ENCODE measurements around the gene RUNX1.

RUNX1 gene

GRCh38 chr21:35048706-35049617 is at the start of gene RUNX1:
TSS of gene RUNX1 (minus strand) at chr21:35049302.
- no peak for DNase-seq

DNA sequence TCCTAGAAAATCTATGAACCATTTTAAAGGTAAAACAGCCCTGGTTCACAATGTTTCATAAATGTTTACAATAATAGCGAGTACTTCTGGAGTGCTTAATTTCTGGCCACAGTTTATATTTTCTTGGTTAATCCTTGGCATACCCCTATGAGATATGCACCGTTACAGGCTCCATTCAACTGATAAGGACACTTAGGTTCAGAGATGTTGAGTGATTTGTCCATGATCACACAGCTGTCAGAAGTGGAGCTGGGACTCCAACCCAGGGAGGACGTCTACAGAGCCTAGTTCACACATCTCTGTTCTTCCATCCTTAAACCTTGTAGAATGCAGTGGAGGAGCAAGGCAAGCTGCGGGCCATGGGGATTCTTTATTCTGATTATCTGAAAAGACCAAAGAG is 48.4 kb upstream of the RUNX1 start:
- DNase-seq: no peak

DNA sequence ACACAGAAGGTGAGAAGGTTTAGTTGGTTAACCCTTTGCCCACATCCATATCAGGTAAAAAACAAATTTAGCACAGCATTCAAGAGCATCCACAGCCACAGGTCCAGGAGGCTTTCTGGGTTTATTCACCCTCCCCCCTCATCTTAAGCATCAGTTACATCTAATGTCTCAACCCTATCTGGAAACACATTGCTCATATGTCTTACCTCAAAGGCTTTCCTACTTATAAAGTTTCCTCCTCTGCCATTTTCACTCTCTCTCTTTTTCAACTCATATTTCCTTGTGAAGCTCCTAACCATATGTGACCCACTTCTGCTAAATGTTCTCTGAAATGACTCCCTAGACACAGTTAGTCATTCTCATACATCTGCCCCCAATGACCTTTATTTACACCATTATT is 47.9 kb upstream of the RUNX1 start:
- no peak for DNase-seq

DNA sequence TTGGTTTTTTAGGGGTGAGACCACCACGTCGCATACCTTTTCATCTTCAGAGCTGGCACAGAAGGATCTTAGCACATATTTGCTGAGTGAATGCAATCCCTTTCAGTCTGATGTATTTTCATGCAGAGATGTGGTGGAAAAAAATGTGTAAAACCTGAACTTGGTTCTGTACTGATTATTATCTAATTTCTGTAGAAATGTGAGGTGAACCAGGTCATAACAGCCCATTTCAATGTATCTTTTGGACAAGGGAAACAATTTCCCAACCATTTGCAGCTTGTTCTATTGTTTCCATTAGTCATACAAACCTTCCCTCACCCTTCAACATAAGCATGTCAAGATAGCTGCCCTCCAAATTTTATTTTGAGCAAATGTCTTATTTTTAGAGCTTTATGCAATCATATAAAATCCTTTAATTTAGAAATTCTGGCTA is 46.8 kb upstream of the RUNX1 start:
- no peak for DNase-seq

DNA sequence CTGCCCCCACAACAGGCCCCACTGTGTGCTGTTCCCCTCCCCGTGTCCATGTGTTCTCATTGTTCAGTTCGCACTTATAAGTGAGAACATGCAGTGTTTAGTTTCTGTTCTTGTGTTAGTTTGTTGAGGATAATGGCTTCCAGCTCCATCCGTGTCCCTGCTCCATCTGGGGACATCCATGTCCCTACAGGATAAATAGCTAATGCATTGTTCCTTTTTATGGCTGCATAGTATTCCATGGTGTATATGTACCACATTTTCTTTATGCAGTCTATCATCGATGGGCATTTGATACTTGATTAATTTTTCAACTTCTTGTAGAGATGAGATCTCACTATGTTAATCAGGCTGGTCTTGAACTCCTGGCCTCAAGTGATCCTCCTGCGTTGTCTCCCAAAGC is 44.4 kb upstream of the RUNX1 start:
- no peak for DNase-seq

- DNase-seq: no peak
Measured at GRCh38 chr21:35091496-35091895, 42.4 kb upstream of the RUNX1 start.

GRCh38 chr21:35090403-35090802 is 41.3 kb upstream of the RUNX1 start:
- no peak for DNase-seq

DNA sequence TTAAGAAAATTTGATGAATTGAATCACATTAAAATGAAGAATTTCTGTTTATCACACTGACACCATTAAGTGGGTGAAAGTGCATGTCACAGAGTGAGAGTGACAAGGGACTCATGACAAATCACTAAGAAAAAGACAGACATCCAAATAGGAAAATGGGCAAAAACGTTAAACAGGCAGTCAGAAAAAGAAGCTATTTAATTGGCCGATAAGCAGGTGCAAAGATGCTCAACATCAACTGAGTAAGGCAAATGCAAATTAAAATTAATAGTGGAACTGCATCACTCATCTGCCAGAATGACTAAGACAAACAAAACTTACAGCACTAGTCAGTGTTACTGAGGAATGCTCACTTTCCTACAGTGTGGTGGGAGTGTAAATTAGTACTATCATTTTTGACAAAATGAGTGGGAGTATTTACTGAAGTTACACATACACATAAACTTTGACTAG is 39.2 kb upstream of the RUNX1 start:
- no peak for DNase-seq

DNA sequence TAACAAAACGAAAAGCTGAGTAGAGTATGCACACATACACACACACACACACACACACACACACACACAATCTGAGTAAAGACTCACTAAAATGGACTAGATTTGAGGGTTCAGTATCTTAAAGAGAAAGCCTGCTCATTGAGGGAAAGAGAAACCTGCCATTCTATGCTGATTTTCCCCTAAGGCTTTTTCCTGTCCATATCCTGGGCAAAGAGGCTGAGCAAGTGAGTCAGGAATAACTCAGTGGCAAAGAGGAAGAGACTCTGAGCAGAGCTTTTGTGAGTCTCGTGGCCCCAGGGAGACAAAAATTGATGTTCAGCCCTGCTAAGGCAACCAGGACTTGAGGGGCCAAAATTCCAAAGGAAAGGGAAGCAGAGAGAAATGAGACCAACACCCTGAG is 37.3 kb upstream of the RUNX1 start:
- DNase-seq: no peak

DNA sequence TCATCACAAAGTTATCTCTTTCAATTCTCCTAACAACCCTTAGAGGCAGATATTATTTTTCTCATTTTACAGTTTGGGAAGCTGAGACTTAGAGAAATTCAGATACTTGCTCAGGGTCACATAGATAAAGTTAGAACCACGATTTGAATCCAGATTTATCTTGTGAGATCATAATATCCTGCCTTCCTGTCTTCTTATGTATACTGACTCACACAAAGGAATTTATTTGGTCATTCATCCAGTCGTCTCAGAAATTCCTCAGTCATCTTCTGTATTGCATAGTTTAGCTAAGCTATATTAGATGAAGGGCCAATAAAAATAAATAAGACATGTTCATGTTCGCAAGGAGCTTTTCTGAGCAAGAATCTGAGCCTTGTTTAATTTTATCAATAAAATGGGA is 35.8 kb upstream of the RUNX1 start:
- DNase-seq: no peak

DNA sequence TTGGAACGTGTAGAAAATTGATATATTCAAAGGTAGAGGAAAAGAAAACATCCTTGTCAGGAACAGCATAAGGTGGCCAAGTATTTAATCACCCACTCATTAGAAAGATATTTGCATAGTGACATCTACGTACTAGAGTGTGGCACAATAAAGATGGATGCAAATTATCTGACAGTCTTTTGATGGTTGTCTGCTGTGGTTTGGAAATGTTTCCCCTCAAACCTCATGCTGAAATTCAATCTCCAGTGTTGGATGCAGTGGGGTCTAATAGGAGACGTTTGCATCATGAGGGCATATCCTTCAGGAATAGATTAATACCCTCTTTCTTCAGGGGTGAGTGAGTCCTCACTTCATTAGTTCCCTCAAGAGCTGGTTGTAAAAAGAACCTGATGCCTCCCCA is 34.1 kb upstream of the RUNX1 start:
- DNase-seq: no peak

DNA sequence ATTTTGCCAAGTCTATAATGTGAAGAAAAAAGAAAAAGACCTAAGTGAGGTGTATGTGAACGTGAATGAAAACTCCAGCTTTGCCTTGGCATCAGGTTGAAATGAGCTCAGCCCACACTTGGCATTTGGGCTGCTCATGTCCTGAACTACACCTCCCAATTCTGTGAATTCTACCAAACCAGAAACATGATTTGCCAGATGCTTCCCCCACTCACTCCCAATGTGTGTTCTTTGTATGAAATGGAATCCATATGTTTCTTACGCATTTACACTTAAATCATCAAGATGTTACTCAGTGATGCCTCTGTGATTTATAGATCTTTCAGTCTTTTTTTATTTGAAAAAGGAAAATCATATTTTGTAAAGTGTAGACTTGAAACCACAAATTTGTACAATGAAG is 32.8 kb upstream of the RUNX1 start:
- DNase-seq: no peak

DNA sequence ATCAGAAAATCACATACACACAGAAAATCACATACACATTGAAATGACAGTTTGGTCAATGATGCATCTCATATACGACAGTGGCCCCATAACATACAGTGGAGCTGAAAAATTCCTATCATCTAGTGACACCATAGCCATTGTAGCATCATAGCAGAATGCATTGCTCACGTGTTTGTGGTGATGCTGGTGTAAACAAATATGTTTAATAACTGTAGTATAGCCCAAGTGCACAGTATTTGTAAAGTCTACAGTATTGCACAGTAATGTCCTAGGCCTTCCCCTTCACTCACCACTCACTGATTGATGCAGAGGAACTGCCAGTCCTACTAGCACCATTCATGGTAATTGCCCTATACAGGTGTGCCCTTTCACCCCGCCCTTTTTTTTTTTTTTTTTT is 30.1 kb upstream of the RUNX1 start:
- no peak for DNase-seq

GRCh38 chr21:35077975-35078374 is 28.9 kb upstream of the RUNX1 start:
- DNase-seq: no peak

- no peak for DNase-seq
Measured at GRCh38 chr21:35077466-35077865, 28.4 kb upstream of the RUNX1 start.

- DNase-seq: no peak
Measured at GRCh38 chr21:35075546-35075945, 26.4 kb upstream of the RUNX1 start.

DNA sequence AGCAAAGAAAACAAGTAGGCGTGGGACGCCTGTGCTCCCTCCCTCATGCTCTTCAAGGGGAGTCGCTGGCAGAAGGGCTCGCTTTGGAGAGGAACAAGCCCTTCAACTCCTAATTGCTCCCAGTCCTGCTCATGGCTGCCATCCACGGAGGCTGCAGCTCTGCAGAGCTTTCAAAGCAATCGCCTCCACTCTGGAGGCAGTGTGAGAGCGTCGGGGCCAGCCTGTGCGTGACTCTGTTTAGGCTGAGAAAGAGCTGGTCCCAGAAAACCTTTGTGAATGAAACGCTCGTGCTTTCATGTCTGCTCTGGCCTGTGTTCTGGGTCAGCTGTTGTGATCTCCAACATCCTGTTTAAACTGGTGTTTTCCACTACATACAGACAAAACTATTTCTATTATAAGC is 23.9 kb upstream of the RUNX1 start:
- no peak for DNase-seq

DNA sequence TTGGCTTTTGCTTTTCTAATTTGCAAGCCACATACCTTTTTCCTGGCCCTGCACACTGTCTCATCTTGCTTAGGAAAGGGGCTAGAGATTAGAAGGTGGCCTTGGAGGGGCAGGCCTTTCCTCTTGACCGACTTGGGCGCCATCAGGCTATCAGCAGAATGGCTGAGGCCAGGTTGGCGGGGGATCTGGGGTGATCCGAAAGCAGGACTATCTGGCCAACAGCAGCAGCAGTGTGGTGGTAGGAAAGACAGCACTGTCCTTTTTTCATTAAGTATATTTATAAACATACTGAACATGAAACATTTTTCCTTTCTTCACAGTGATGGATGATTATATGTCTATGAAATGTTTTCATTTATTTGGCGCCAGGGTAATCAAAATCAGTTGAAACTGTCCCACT is 23.5 kb upstream of the RUNX1 start:
- no peak for DNase-seq

DNA sequence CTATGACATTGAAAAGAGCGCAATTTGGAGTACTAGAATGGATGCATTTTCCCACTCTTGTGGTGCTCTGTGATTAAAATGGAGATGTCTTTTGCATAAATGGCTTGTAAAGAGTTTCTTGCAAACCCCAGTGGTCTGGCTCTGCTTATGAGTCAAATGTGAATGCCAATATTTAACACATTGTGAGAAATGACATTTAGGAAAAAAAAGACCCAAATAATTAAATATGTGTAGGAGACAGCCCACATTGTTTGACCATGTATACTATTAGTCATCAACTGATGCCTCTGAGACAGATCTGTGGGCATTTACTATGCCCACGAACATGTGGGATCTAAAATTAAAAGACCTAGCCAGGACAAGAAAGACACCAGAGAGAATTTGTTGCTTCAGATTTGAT is 22.2 kb upstream of the RUNX1 start:
- DNase-seq: no peak

GRCh38 chr21:35070436-35070835 is 21.3 kb upstream of the RUNX1 start:
- DNase-seq: no peak

DNA sequence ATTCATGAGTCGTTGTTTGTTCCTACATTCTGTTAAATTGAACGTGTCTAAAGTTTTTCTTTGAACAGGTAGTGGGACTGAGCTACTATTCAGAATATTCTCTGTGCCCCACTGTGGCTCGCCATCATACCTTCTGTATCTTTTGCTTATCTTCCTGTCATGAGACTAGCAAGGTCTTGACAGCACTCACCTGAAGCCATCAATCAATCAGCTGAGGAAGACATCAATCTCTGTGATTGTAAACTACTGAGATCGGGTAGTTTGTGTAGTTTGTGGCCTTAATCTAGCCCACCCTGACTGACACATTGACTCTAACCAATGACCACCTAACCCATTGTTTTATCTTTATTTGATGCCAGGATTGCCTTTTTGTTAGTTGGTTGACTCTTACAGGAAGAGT is 17.7 kb upstream of the RUNX1 start:
- DNase-seq: no peak

- DNase-seq: no peak
Measured at GRCh38 chr21:35063428-35064172, 14.5 kb upstream of the RUNX1 start.

DNA sequence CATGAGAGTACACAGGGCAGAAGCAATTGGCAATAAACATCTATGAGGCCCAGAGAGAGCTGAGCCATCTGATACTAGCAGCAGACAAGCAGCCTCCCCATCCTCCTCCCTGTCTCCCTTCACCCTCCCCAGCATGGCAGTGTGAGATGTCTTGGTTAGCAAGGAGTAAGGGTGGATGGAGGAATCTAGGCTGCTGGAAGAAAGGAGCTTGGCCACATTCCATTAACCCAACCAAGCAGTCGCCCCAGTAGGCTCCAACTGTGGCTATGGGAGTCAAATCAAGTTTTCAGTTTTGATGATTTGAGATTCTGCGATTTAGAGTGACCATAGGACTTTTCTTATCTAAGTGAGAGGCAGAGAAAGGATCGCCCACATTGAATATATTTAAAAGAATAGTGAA is 12.9 kb upstream of the RUNX1 start:
- no peak for DNase-seq

- no peak for DNase-seq
Measured at GRCh38 chr21:35059742-35060141, 10.6 kb upstream of the RUNX1 start.
